HG03103 (cell line): ENCODE data around the gene RAB27B.

Experiments
- ATAC-seq: cut with Tn5 transposase; IDR thresholded peaks from one replicate; pipeline ENCODE4 v1.9.1; 2021; ENCODE audit warnings: low read depth; ENCODE audit not compliant: unreplicated experiment

RAB27B gene

DNA sequence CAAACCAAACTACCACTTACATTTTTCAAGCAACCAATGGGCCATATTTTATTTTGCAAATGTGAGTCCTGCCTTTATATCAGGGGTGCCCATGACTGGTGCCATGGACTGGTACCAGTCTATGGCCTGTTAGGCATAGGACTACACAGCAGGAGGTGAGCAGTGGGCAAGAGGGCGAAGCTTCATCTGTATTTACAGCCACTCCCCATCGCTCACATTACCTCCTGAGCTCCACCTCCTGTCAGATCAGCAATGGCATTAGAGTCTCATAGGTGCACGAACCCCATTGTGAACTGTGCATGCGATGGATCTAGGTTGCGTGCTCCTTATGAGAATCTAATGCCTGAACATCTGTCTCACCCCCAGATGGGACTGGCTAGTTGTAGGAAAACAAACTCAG, 77.4 kb downstream of the RAB27B start:
- no peak for ATAC-seq

GRCh38 chr18:54906331-54907185, 78.3 kb downstream of the RAB27B start:
- no peak for ATAC-seq

- no peak for ATAC-seq
Observed at GRCh38 chr18:54909538-54909937, 81.3 kb downstream of the RAB27B start.

- no peak for ATAC-seq
Observed at GRCh38 chr18:54910161-54910919, 82.1 kb downstream of the RAB27B start.

DNA sequence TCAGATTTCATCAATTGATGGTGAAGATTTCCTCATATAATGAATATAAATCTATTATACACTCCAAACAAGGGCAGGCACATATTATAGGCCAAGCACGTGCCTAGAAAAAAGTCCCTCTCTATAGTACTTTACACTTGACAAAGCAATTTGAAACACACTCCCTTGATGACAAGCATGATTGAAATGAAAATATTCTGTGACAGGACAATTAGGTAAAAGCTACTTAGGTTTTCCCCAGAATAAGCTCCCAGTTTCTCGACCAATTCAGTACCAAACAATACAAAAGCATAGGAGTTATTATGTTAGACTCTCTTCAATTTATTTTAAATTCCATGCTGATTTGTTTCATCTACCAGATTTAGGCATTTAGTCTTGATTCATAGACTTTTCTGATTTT, 83.3 kb downstream of the RAB27B start:
- ATAC-seq, result no peak

GRCh38 chr18:54914816-54915215, 86.5 kb downstream of the RAB27B start:
- ATAC-seq, result no peak

- no peak for ATAC-seq
Observed at GRCh38 chr18:54916507-54916906, 88.2 kb downstream of the RAB27B start.

GRCh38 chr18:54918060-54918459, 89.8 kb downstream of the RAB27B start:
- ATAC-seq, result no peak

DNA sequence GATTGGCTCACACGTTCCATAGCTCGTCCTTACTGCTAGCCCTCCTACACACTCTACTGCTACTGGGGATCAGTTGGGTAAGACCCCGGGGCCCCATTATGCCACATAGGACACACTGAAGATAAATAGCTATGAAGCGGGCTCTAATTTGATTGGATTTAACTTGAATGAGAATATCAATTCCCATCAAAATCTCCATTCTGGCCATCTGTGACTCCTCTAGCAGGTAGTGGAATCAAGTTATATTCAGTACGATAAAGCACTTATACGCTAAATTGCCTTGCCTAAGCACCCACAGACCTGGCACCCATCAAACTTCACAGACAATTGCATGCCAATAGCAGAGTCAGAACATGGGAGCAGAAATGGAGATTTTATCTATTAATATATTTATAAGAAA, 91.1 kb downstream of the RAB27B start:
- no peak for ATAC-seq

DNA sequence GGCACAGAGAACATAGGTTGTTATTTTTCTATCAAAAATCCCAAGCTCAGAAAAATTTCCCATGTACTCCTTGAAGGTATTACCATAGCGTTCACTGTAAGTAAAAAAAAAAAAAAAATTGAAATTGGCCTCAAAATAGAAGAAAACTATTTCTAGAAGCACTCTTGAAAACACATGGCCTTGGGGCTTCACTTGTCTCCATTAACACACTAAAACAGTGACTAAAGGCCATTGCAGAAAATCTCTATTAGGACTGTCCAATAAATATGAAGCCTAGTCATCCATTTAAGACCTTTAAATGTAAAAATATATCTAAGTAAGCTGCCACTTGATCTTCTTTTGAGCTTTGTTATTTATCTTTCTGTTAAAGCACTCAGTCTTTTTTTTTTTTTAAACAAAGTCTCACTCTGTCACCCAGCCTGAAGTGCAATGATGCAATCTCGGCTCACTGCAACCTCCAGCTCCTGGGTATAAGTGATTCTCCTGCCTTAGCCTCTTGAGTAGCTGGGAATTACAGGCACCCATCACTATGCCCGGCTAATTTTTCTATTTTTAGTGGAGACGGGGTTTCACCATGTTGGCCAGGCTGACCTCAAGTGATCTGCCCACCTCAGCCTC, 95.2 kb downstream of the RAB27B start:
- ATAC-seq, result no peak

DNA sequence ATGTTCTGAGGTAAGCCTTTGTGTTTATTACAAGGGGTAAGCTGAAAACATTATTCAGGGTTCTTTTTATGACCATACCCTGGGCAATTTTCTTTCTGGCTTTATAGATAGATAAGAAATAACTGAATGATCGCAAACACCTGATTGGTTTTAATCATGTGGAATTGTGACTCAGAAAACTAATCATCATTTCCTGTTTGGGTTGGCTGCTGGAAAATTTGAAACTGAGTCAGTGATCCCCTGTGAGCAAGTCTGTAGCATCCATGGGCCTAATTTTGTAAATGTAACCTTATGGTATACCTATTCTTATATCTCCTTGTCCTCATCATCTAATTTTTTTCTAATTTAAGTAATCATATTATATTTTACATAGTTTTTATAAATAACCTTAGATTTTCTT, 96.7 kb downstream of the RAB27B start:
- ATAC-seq, result no peak

DNA sequence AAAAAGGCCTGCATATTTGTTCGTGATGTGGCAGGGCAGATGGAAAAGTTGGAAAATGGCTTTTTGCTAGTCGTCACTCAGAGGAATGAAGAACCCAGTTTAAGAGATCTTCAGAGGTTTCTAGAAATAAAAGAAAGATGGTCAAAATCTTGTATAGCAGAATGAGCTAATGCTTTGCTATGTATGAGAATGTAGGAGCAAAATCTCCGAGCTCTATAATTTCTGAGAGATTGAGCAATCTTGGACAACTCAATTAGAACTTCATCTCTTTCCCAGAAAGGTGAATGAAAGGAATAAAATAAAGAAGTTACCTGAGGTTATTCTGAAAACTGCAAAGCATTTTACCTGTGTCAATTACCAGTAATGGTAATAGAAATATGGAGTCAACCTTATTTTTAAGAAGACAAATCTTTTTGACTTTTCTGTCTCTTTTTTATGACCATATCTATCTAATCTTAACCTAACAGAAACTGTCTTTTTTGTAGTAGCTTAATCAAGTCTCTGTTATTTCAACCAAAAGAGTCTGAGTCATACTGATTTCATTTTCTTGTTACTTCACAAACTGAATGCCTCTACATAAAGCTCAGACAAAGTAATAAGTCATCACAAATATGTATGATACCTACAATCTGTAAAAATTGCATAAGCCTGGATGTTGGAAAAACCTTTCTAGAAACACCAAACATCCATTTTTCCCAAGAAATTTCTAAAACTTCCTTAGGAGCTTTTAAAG, 98.5 kb downstream of the RAB27B start:
- no peak for ATAC-seq

DNA sequence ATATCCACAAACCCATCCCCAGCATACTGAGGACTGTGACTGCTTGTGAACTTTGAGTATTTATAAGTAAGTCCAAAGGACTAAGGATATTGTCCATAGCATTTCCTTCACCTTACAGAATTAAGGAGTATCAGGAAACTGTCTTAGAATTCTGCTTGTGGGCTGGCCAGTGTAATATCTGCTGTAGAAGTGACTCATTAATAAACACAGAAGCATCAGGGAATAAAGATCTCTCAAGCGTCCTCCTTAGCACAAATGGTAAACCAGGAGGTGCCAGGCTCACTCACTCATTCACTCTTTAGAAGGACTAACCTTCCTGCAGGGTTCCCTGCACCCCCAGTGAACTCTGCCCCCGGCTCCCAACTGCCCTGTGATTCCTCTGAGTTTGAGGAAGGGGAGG, 100.0 kb downstream of the RAB27B start:
- ATAC-seq, result no peak

DNA sequence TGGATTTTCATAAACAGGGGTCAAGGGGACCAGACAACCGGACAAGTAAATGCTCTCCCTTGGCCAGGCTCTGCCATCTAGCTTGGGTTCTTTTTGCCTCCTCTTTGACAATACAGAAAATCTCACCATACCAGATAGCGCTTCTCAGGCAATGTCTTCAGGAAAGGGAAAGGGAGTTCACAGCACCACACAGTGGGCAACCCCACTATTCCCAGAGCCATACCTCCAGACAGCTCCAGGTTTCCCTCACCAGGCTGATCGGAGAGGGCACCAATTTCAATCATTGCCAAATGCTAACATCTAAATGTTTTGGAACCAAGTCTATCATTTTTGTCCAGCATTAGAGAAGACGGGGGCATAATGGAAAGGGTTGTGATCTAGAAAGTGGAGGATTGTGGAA, 102.9 kb downstream of the RAB27B start:
- no peak for ATAC-seq

- ATAC-seq, result no peak
Observed at GRCh38 chr18:54932472-54932871, 104.2 kb downstream of the RAB27B start.

GRCh38 chr18:54938506-54938905, 110.2 kb downstream of the RAB27B start:
- no peak for ATAC-seq

DNA sequence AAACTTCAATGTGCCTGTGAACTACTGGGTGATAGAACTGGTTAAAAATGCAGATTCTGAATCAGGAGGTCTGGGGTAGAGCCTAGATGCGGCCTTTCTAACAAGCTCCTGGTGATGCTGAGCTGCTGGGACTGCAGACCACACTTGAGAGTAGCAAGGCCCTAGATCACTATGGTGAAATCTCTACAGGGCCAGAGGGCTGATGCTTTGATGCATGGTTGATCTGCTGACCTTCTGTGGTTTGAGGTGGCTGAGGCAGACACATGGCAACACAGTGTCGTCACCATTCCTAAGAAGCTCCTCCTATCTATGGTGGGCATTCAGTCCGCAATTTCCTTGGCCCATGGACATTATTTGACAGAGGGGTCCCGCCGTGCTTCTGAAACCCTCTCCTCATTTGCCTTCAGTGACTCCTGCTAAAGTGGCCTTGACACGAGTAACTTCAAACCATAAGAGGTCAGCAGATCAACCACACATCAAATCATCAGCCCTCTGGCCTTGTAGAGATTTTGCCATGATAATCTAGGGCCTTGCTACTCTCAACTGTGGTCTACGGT, 111.2 kb downstream of the RAB27B start:
- no peak for ATAC-seq

GRCh38 chr18:54942144-54942543, 113.9 kb downstream of the RAB27B start:
- ATAC-seq, result no peak

- ATAC-seq, result no peak
Observed at GRCh38 chr18:54942569-54942968, 114.3 kb downstream of the RAB27B start.
